TTC549 (cell line): ENCODE results near the gene RNU11.
"Not testable (repeated sequence)": the region's sequence is repeated elsewhere in the genome, so short reads cannot be mapped to it uniquely, and the experiment has no call there.

Experiments used
- FAIRE-seq: peaks from 2 replicates; lab custom pipeline; 2012; peaks lifted over from hg19 to GRCh38; lab: Jason Lieb, UNC

Gene RNU11

GRCh38 chr1:28648474-28649198 lies at the start of gene RNU11:
Gene RNU11 (plus strand): TSS chr1:28648600.
- peak; percentile 71 for FAIRE-seq

GRCh38 chr1:28601696-28602095 lies 46.7 kb upstream of the RNU11 start:
- FAIRE-seq: no peak

DNA sequence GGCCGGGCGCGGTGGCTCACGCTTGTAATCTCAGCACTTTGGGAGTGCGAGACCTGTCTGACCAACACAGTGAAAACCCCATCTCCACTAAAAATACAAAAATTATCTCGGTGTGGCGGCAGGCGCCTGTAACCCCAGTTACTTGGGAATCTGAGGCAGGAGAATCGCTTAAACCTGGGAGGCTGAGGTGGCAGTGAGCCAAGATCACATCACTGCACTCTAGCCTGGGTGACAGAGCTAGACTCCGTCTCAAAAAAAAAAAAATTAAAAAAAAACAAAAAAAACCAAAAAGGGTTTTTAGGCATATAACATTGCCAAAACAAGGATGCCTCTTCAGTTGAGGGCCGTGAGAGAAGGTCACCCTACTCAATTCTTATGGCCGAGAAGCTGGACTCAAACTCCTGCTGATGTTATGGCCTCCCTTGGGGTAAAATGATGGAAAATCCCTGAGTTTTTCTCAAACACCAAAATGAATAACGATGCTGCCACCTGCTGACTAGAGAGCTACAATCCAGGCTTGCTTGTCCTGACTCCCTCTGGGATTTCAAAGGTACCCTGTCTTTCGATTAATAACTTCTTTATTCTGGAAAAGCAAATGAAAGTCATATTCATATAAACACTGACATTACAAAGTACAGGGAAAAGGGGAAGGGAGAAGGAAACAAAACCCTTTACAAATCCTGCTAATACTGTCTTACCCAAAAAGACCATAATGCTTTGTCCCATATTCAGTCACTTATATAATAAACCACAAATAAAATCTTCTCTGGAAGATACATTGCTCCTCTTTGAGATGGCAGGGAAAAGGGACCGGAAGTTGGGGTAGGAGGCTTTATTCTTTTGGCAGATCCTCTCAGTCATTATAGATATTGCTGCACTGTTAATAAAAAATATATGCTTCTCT lies 45.6 kb upstream of the RNU11 start:
- FAIRE-seq: peak; percentile 66

DNA sequence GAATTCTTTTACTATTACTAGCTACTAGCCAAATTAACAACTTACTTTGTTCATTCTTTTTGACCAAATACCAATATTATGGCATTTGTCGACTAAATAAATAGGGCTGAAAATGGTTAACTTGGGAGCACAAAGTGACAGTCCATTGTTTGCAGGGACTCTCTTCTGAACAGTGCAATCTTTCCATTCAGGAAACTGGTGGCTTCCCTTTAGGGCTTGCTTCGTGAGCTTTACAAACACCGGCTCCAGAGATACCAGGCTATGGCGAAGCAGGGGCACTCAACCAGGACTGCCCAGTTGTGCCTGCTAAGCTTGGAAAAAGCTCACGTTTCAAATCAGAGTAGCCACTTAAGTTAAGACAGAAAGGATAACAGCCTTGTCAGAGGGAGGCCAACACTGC lies 44.0 kb upstream of the RNU11 start:
- no peak for FAIRE-seq

DNA sequence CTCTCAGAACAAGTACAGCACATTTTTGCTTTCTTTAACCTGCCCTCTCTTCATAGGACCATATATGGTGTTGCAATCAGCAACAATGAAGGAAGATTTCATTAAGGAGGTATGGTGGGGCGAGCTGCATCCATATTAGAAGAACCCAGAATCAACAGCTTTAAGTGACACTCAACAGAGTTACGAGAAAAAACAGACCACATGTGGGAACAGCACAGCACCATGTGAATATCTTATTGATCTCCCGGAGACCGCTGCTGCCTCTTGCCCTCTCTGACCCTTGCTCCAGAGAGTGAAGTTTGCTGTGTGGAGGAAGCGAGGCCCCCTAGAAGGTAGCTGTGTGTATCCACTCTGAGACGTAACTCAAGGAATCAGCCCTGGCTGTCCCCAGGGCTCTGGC lies 43.4 kb upstream of the RNU11 start:
- FAIRE-seq: no peak

DNA sequence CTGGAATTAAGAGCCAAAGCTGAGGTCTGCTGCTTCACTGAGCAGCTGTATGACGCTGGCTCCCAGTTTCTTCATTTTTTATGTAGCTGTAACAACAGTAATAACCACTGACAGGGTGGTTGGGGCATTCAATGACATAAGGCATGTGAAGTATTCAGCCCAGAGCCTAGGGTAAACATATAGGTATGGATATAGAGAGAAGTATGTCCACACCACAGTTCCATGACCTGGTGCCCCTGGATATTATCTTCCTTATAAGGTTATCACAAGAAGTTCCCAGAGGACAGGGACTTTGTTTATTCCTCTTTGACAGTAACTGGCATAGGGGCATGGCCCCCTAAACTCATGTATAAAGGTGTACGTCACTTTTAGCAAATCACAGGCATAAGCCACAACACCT lies 41.6 kb upstream of the RNU11 start:
- FAIRE-seq: no peak

GRCh38 chr1:28613175-28613574 lies 35.2 kb upstream of the RNU11 start:
- no peak for FAIRE-seq

GRCh38 chr1:28631713-28632112 lies 16.7 kb upstream of the RNU11 start:
- no peak for FAIRE-seq

- no peak for FAIRE-seq
Observed at GRCh38 chr1:28632560-28632959, 15.8 kb upstream of the RNU11 start.

GRCh38 chr1:28640766-28641165 lies 7.6 kb upstream of the RNU11 start:
- FAIRE-seq: no peak

DNA sequence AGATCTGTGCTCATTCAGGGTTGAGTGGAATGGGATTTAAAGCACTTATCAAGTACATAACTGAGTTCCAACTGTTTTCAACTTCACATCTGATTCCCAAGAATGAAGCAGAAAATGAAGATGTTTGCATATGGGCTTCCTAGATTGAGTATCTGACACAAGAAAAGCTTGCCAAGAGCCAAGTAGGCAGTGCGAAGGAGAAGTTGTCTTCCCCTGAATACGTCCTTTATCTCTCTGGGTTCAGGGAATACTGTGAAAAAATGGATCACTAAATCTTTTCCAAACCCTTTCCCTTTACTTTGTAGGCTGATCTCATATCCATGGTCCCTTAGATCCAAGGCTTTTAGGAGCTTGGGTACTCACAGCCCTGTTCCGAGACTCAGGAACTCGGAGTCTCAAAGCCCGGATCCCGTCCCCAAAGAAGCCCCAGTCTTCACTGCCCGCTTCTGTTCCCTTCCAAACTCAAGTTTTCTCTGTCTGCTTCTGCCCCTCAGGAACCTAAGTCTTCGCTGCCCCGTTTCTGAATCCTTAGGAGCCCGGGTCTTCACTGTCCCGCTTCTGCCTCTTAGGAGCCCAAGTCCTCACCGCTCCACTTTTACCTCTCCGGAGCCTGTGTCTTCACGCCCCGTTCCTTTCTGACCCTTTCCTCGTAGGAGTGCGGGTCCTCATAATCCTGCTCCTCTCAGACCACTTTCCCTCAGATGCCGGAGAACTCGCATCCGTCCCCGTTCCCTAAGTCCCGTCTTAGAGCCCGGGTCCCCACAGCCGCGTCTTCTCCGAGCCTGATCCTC lies 6.1 kb upstream of the RNU11 start:
- FAIRE-seq: no peak

- no peak for FAIRE-seq
Observed at GRCh38 chr1:28642847-28643635, 5.4 kb upstream of the RNU11 start, which contains the start of gene TAF12. Gene TAF12 (minus strand): TSS chr1:28643067. CDS start chr1:28622081, 20,986 bp downstream.

- FAIRE-seq: no peak
Observed at GRCh38 chr1:28644494-28644893, 3.9 kb upstream of the RNU11 start.

DNA sequence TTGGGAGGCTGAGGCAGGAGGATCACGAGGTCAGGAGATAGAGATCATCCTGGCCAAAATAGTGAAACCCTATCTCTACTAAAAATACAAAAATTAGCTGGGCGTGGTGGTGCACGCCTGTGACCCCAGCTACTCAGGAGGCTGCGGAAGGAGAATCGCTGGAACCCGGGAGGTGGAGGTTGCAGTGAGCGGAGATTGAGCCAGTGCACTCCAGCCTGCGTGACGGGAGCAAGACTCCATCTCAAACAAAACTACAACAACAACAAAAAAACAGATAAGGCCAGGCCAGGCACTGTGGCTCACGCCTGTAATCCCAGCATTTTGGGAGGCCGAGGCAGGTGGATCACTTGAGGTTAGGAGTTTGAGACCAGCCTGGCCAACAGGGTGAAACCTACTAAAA lies 3.0 kb upstream of the RNU11 start:
- FAIRE-seq: not testable (repeated sequence)

DNA sequence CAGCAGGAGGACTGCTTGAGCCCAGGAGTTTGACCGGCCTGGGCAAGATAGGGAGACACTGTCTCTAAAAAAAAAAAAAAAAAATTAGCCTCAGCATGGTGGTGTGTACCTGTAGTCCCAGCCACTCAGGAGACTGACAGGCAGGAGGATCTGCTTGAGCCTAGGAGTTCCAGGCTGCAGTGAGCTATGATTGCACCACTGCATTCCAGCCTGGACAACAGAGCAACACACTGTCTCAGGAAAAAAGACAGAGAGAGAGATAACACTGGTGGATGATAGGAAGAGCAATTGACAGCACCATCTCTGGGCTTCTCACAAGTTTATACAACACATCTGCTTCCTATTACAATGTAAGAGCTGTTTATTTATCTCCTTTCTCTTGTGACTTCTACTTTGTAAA lies 2.4 kb upstream of the RNU11 start:
- FAIRE-seq: no peak

DNA sequence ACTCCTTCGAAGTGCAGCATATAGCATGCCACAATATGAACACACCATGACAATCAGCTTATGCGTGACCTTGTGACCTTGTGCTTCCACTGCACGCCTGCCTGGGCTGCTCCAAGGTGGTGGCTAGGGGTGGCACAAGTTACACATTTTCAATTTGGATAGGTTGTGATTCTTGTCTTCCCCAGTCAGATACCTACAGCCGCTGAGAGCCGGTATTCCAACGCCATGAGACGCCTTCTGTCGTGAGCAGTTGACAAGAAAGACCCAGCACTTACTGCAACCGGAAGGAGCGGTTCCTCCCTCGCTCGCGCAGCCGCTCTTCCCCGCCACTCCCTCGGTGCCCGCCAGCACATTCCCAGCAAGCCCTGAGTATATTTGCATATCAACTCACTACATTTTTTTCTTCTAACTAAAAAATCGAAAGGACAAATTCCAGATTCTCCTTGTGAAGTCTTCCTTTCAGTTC lies 359 bp upstream of the RNU11 start:
- FAIRE-seq: peak; percentile 76

- FAIRE-seq: not testable (repeated sequence)
Observed at GRCh38 chr1:28653063-28653462, 4.7 kb downstream of the RNU11 start.

DNA sequence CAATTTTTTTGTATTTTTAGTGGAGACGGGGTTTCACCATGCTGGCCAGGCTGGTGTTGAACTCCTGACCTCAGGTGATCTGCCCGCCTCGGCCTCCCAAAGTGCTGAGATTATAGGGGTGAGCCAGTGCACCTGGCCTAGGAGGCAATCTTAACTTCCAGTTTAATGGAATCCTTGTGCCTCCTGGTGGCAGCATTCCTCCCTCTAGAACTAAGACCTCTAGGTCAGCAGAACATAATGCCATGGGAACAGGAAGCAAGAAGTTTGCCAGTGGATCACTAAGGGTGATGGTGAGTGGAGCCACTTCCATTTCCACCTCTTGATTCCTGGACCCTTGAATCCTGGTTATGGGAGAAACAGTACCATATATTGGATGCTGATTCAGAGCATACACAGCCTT lies 5.5 kb downstream of the RNU11 start:
- FAIRE-seq: not testable (repeated sequence)

DNA sequence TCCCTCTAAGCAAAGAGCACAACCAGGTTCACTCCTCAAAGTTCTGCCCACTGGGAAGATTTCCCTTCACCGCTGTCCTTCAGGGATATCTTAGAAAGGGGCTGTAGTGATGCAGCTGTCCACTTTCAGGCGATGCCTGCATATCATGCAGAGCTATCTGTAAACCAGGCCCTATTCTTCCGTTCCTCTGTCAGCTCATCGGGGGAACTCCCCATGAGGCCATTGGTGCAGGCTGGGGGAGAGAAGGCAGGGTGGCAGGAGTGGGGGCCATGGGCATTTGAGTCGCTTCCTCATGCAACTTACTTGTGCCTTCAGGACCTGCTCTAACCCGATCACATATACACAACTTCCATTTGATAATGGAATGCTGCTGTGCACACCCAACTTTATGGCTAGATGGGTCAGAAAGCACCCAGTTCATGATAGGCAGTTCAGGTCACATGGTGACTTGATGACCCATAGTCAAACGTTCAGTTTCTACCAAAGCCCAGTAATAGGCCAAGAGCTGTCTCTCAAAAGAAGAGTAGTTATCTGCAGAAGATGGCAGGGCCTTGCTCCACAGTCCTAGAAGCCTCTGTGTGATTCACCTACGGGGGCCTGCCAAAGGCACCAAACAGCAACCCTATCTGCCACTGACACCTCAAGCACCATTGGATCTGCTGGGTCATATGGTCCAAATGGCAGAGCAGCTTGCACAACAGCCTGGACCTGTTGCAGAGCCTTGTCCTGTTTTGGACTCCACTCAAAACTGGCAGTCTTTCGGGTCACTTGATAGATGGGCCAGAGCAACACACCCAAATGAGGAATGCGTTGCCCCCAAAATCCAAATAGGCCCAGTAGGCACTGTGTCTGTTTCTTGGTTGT lies 7.3 kb downstream of the RNU11 start:
- not testable (repeated sequence) for FAIRE-seq

GRCh38 chr1:28656335-28656734 lies 7.9 kb downstream of the RNU11 start:
- no peak for FAIRE-seq
